GM12864 (cell line): ENCODE measurements around the gene CUTC.

Experiments
- DNase-seq: peaks from one replicate; pipeline ENCODE4 v3.0.0-alpha.2; 2011; ENCODE audit warnings: low read depth
- H3K4me3 ChIP-seq: 2 replicates; pipeline ENCODE4 v1.5.1; 2011; ENCODE audit warnings: mild to moderate bottlenecking, low read depth, low read length, control low read depth
- CTCF ChIP-seq: IDR thresholded peaks from 2 replicates; pipeline ENCODE4 v1.5.1; 2011; ENCODE audit warnings: low read depth, mild to moderate bottlenecking, moderate library complexity, low read length, control low read depth, inconsistent platforms; ENCODE audit errors: missing control alignments

CUTC gene

GRCh38 chr10:99732033-99732842 is at the start of gene CUTC, which contains the start of gene COX15:
Gene CUTC, plus strand, starts transcription at chr10:99732234. Its CDS starts 115 bp downstream, at chr10:99732349.
Gene COX15, minus strand, starts transcription at chr10:99732127. Its CDS starts 78 bp downstream, at chr10:99732049.
- peak; percentile 65 for TF ChIP-seq CTCF
- DNase-seq: peak; percentile 86
- peak within 1 kb of the TSS; percentile 81 for H3K4me3 ChIP-seq

GRCh38 chr10:99682752-99683151 is 49.3 kb upstream of the CUTC start:
- DNase-seq: no peak
- TF ChIP-seq CTCF: peak; percentile 43

GRCh38 chr10:99685597-99685967 is 46.5 kb upstream of the CUTC start:
- peak; percentile 30 for DNase-seq
- no peak for TF ChIP-seq CTCF
- no peak overlapping the region for H3K4me3 ChIP-seq

More at GRCh38 chr10:99682752-99683151, 49.3 kb upstream of the CUTC start:
- no peak overlapping the region for H3K4me3 ChIP-seq

GRCh38 chr10:99689461-99689860 is 42.6 kb upstream of the CUTC start:
- no peak for DNase-seq

GRCh38 chr10:99693933-99694583 is 38.0 kb upstream of the CUTC start:
- H3K4me3 ChIP-seq: no peak overlapping the region
- TF ChIP-seq CTCF: no peak
- no peak for DNase-seq

More at GRCh38 chr10:99689461-99689860, 42.6 kb upstream of the CUTC start:
- TF ChIP-seq CTCF: no peak
- no peak overlapping the region for H3K4me3 ChIP-seq

- no peak for TF ChIP-seq CTCF
- DNase-seq: no peak
- H3K4me3 ChIP-seq: no peak overlapping the region
Measured at GRCh38 chr10:99695761-99696160, 36.3 kb upstream of the CUTC start.
